Effector CD4-positive, alpha-beta T cell (primary cell): ENCODE data around the gene SSH2.
"Not testable (repeated sequence)": the region's sequence is repeated elsewhere in the genome, so short reads cannot be mapped to it uniquely, and the experiment has no call there.

Experiments used
- DNase-seq: peaks from one replicate; pipeline ENCODE4 v3.0.0-alpha.2; 2020
- total RNA-seq: gene quantifications from one replicate; lab custom pipeline; 2026; lab: John Stamatoyannopoulos, UW

SSH2 gene, protein sequence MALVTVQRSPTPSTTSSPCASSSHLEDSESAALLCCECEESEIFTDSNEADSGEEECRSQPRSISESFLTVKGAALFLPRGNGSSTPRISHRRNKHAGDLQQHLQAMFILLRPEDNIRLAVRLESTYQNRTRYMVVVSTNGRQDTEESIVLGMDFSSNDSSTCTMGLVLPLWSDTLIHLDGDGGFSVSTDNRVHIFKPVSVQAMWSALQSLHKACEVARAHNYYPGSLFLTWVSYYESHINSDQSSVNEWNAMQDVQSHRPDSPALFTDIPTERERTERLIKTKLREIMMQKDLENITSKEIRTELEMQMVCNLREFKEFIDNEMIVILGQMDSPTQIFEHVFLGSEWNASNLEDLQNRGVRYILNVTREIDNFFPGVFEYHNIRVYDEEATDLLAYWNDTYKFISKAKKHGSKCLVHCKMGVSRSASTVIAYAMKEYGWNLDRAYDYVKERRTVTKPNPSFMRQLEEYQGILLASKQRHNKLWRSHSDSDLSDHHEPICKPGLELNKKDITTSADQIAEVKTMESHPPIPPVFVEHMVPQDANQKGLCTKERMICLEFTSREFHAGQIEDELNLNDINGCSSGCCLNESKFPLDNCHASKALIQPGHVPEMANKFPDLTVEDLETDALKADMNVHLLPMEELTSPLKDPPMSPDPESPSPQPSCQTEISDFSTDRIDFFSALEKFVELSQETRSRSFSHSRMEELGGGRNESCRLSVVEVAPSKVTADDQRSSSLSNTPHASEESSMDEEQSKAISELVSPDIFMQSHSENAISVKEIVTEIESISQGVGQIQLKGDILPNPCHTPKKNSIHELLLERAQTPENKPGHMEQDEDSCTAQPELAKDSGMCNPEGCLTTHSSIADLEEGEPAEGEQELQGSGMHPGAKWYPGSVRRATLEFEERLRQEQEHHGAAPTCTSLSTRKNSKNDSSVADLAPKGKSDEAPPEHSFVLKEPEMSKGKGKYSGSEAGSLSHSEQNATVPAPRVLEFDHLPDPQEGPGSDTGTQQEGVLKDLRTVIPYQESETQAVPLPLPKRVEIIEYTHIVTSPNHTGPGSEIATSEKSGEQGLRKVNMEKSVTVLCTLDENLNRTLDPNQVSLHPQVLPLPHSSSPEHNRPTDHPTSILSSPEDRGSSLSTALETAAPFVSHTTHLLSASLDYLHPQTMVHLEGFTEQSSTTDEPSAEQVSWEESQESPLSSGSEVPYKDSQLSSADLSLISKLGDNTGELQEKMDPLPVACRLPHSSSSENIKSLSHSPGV (N-terminal part only)
- 139 reads per million, percentile 88 among the genes with 10 or more reads in this experiment for total RNA-seq

DNA sequence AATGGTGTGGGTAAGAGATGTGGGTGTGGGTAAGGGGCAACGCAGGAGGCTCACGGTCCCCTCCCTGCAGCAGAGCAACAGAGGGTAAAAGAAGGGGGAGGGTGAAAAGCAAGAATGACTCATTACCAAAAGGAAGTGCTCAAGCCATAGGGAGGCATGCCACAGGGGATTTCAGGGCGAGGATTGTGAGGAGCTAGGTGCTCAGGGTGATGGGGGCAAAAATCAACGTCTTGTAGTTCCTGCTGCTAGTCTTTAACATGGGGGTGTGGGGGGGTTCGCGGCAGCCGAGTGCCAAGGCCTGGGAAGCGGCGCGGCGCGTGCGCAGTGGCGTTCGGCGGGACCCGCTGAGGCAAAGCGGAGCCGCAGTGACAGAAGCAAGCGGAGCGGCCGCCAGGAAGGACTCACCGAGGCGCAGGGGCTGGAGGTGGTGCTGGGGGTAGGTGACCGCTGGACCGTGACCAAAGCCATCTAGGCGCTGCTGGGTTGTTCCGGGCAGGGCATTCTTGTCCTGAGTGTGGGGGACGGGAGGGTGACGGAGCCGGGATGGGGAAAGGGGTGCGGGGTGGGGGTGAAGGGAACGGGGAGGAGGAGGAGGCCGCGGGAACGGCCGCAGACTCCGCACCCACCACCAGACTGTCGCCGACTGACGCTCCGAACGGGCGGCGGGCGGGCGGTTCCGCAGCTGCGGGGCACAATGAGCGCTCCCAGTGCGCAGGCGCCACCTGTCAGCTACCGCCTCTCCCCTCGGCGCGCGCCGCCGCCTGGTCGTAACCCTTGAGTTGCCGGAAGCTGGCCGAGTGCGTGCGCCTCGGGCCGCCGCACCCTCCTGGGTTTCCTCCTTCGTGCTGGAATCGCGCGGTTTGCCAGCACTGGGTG is at the start of gene SSH2:
Gene SSH2, minus strand, starts transcription at position 696 of the 876 bp plus-strand sequence. Its CDS starts 228 bp downstream, at position 468.
- DNase-seq = peak; percentile 87

DNA sequence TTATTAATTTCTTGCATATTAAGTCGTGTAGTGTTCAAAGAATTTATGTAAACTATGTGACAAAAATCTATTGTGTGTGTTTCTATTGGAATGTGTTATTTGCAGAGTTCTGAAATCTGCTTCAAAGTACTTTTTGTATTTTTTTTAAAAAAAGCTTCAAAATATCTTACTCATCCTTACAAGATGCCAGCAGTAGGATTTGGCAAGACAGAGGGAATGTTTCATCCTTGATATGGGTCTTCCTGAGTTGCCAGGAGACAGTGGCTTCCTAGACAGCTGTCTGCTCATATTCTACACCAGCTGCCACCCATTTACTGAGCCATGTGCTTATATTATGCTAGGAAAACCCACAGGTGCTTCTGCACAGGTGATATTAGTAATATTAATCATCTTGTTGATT is 47.8 kb upstream of the SSH2 start:
- DNase-seq = no peak

DNA sequence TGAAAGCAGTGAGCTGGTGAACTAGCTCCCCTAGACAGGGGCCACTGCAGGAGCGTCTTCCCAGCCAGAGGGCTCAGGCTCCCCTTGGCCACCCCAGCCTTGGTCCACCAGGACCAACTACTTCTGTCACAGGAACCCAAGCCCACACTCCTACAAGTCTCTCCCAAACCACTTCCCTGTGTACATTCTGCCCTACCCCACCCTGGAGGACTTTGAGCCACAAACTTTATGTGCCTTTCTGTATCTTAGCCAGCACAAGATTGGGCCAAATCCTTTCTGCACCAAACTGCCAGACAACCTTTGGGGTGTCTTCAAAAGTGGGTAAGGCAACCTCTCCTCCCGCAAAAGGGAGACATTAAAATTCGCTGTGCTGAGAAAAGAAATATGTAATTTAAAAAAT is 43.0 kb upstream of the SSH2 start:
- DNase-seq = no peak

DNA sequence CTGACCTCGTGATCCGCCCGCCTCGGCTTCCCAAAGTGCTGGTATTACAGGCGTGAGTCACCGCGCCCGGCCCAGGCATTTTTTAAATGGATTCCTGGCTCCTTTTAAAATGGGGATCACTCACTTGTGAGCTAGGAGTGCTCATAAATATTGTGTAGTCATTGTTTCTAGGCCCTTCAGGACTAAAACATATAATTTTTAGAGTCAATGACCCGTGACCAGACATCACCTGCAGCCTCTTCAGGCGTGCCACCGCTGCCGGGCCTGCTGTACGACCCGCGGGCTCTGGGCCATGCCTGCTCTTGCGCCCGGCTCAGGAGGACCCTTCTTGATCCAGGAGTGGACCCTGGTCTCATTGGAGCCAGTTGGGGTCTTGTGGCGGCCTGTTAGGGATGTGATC is 42.2 kb upstream of the SSH2 start:
- DNase-seq = no peak

DNA sequence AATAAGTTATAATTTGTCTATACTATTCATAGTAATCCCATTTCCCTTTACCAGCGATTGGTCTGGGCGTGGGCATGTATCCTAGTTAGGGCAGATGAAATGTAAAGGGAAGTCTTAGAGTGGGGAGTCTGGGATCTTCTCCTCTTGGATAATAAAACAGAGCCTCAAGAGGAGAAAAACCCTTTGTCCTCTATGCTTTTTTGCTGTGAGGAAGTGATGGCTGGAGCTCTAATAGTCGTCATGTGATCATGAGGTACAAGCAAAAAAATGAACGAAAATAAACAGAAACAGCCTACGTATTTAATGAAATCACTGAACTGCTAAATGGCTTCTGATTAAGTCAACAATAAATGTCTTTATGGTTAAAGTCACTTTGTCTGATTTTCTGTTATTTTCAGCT is 38.2 kb upstream of the SSH2 start:
- DNase-seq = no peak

DNA sequence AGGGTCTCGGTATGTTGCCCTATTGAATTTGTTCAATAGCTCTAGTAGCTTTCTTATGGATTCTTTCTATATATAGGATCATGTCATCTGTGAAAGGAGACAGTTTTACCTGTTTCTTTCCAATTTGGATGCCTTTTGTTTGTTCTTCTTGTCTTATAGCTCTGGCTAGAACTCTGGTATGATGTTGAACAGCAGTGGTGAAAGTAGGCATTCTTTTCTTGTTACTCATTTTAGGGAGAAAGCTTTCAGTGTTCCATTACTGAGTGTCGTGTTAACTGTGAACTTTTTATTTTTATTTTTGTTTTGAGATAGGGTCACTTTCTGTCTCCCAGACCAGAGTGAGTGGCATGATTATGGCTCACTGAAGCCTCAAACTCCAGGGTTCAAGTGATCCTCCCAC is 32.6 kb upstream of the SSH2 start:
- no peak for DNase-seq

DNA sequence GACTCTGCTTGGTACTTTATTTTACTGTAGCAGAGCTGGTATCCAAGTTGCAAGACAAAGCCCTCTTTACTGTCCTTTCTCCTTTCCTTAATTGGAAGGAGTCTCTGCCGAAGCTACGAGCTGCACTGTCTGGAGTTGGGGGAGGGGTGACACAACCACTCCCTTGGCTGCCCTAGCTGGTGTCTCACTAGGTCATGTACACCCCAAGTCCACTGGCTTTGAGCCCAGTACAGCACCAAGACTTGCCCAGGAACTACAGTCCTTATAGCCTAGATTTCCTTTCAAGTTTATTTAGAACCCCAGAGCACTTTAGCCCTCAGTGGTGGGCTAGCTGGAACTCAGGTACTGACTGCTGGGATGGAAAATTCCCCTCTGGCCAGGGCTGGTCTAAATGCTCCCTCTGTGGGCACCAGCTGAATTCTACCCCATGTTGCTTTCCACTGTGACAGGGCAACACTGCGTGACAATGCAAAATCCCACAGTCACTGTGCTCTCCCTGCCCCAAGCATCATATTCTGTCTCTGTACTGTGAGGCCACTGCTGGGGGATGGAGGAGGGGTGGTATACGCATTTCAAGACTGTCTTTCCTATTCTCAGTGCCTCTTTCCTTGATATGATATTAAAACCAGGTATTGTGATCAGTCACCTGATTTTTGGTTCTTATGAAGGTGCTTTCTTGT is 29.8 kb upstream of the SSH2 start:
- DNase-seq = no peak

DNA sequence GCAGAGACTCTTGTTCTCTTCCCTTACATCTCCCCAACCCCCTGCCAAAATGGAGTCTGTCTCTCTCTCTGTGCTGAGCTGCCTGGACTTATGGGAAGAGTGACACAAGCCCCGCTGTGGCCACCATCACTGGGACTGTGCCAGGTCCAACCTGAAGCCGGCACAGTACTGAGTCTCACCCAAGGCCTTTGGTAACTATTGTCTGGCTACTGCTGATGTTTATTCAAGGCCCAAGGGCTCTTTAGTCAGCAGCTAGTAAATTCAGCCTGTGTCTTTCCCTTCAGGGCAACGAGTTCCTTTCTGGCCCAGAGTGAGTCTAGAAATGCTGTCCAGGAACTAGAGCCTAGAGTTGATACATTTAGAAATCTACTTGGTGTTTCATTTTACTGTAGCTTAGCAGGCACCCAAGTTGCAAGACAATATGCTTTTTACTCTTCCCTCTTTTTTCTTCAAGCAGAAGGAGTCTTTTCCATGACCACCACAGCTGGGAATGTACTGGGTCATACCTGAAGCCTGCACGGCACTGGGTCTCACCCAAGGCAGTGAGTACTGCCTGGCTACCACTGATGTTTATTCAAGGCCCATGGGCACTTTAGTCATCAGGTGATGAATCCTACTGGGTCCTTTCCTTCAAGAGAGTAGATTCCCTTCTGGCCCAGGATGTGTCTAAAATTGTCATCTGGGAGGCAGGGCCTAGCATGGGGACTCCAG is 29.1 kb upstream of the SSH2 start:
- DNase-seq = no peak

DNA sequence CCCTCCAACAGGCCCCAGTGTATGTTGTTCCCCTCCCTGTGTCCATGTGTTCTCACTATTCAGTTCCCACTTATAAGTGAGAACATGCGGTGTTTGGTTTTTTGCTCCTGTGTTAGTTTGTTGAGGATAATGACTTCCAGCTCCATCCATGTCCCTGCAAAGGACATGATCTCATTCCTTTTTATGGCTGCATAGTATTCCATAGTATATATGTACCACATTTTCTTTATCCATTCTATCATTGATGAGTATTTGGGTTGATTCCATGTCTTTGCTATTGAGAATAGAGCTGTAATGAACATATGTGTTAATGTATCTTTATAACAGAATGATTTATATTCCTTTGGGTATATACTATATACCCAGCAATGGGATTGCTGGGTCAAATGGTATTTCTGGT is 27.5 kb upstream of the SSH2 start:
- not testable (repeated sequence) for DNase-seq

DNA sequence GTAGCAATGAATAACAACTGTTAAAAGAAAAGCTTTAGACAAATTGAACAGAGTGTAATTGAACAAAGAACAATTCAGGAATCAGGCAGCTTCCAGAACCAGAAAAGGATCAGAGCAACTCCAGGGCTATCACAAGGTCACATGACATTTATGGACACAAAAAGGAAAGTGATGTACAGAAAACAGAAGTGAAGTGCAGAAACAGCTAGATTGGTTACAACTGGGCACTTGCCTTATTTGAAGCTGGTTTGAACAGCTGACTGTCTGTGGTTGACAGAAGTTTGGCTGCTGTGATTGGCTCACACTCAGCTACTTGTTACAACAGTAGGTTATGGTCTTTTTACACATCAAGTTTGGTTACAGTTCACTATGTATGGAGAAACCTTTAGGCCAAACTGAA is 26.2 kb upstream of the SSH2 start:
- DNase-seq = no peak

DNA sequence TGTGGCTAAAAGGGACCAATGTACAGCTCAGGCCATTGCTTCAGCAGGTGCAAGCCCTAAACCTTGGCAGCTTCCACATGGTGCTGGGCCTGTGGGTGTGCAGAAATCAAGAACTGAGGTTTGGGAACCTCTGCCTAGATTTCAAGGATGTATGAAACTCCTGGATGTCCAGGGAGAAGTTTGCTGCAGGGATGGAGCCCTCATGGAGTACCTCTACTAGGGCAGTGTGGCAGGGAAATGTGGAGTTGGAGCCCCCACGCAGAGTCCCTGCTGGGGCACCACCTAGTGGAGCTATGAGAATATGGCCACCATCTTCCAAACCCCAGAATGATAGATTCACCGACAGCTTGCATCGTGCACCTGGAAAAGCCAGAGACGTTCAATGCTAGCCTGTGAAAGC is 24.4 kb upstream of the SSH2 start:
- DNase-seq = no peak

DNA sequence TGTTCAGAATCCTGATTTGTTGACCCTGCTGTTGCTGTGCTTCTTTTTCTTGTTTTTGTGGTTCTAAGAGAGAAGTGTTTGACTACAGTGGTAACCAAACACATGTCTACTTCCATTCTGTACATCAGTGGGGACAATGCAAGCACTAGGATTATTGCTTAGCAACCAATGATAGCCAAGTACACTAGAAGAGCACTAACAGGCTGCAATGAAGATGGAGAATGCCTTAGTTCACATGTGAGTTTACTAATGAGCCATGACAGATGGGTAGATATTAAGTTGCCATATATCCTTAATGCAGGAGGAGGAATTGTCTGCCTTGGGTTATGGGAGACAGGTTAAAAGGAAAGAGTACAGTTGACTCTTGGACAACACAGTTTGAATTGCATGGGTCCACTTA is 19.7 kb upstream of the SSH2 start:
- no peak for DNase-seq

DNA sequence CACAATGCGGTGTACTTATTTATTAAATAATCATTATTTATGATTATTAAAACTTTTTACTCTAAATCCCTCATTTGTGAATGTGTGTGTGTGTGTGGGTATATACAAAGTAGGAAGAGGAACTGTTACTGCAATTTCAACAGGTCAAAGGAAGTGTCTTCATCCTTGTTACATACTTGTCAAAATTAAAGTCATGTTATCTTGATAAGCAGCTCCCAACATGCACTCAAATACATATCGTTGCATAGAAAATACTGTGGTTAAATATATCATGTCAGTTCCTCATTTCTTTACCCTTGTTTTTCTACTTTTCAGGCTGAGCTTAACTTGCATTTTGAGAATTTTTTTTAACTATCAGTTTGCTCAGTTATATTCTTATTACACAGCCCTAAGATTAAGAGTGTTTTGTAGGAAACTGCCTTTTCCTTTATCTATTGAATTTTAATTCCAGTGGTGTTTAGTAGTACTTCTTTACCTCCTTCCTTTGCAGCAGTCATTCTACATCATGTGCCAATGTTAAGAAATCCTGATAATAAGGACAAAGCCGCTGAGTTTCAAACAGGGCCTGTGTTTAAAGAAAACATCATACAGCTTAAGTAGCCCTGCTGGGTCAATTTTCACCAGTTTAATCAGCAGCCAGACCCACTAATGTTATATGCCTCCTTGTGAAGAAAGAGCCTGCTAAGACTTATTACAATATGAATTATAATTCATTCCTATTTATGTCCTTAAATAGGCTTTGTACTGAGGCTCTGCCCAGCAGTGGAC is 18.6 kb upstream of the SSH2 start:
- no peak for DNase-seq

DNA sequence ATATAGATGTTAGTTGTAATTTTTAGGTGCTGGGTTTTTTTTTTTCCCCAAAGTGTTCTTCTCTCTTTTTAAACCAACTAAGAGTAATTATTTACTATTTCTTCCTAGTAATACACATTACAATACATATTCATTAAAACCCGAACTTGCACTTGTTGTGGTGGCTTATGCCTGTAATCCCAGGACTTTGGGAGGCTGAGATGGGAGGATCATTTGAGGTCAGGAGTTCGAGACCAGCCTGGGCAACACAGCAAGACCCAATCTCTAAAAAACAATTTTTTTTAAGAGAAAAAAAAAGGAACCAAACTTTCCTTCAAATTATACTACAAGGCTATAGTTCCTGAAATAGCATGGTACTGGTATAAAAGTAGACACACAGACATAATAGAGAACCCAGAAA is 15.3 kb upstream of the SSH2 start:
- DNase-seq = no peak

DNA sequence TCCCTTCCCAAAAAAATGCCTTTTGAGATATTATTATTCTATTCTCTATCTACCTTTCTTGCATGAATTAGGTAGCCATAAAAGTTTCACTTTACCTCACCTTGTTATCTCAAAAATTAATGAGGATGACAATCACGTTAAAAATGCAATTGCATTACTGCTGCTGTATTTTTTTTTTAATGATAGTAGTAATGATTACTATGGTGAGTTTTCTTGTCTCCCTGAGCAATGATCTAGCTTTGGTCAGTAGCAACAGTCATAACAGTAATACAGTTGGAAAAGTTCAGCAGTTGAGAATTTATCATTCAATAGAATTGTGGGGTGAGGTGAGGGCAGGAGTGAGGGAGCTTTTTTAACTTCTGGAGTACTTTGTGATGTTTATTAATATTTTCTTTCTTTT is 11.3 kb upstream of the SSH2 start, which contains the start of gene EFCAB5:
Gene EFCAB5, plus strand, starts transcription at position 301 of the 400 bp plus-strand sequence. CDS start 163 bp downstream, outside the sequence.
- DNase-seq = no peak

DNA sequence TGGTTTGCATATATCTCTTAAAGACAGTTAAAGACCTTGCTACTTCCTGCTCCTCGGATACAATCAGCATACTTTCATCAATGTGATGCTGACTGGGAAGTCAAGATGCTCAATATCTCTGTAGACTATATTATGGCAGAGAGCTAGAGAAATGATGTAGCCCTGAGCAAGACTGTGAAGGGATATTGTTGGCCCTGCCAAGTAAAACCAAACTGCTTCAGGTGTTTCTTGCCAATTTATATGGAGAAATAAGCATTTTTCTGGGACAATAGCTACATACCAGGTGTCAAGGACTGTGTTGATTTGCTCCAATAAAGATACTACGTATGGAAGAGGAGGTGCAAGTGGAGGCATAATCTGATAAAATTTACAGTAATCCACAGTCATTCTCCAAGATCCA is 6.7 kb upstream of the SSH2 start:
- no peak for DNase-seq

DNA sequence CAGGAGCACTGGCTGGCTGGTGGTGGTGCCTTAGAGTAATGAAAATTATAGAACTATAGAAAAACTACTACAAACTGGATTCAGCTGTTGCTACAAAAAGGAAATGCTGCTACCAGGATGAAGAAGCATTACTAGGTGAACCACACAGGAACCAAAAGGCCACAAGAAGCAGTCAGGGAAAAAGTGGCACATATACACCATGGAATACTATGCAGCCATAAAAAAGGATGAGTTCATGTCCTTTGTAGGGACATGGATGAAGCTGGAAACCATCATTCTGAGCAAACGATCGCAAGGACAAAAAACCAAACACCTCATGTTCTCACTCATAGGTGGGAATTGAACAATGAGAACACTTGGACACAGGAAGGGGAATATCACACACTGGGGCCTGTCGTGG is 5.9 kb upstream of the SSH2 start:
- DNase-seq = not testable (repeated sequence)

DNA sequence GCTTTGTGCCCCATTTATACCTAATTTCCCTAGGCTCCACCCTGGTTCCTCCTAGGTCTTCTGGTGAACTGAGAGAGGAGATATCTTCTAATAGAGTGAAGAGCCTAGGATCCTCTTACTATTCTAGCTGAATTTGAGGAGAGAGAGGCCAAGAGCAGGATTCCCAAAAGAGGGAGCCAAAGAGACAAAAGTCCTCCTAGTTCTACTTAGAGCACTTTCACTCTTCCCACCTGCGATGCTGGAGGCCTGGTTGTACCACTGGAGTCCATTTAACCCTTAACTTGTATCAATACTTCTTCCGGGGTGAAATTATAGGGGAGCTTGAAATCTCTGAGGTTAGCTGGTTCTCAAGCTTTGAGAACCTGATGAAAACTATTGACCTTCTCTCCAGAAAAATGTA is 3.4 kb upstream of the SSH2 start:
- DNase-seq = no peak

DNA sequence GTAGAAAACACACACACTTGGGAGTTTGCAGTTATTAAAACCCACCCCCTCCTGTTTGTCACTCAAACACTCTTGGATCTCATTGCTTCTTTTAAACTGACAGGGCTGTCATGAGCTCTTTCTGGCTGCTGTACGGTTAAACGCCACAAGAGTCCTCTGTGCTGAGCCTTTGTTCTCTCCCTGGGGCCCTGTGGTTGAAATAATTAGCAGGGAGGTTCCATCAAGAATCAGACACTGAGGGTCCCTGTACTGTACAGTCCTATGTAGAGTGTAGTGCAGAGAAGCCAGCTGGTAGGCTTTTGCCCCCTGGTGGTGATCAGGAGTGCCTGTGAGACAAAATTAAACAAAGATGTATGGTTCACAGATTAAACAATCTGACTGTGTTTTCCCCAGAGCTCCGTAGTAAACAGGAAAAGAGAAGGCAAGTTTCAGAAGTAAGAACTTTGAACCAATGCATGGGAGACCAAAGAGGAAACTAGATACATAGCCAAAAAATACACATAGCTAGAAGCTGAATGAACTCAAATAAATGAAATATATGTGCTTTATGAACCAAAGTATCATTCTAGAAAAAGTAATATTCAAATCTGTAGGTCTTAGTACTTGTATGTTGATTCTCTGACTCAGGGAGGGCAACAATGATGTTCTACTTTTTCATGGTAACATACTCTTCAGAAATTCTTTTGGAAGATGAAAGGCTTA is 1.4 kb upstream of the SSH2 start:
- peak; percentile 67 for DNase-seq
